GM19395 (cell line): ENCODE data around the gene CCDC12.

Source experiments
- ATAC-seq: cut with Tn5 transposase; IDR thresholded peaks from one replicate; pipeline ENCODE4 v1.9.1; 2021; ENCODE audit warnings: mild to moderate bottlenecking, moderate library complexity; ENCODE audit not compliant: unreplicated experiment

The CCDC12 gene

GRCh38 chr3:47008234-47008796, 31.8 kb upstream of the CCDC12 start:
- ATAC-seq: no peak

- ATAC-seq: no peak
These were observed 31.1 kb upstream of the CCDC12 start for GRCh38 chr3:47007482-47008233.

GRCh38 chr3:47007001-47007400, 30.5 kb upstream of the CCDC12 start:
- no peak for ATAC-seq

- no peak for ATAC-seq
These were observed 29.7 kb upstream of the CCDC12 start for GRCh38 chr3:47006145-47006651.

- no peak for ATAC-seq
These were observed 28.9 kb upstream of the CCDC12 start for GRCh38 chr3:47005212-47006144.

- no peak for ATAC-seq
These were observed 28.0 kb upstream of the CCDC12 start for GRCh38 chr3:47004369-47005211.

GRCh38 chr3:47003461-47004368, 27.2 kb upstream of the CCDC12 start:
- ATAC-seq: no peak

- no peak for ATAC-seq
These were observed 26.5 kb upstream of the CCDC12 start for GRCh38 chr3:47003056-47003410.

- no peak for ATAC-seq
These were observed 25.9 kb upstream of the CCDC12 start for GRCh38 chr3:47002171-47003055.

GRCh38 chr3:47001731-47002170, 25.2 kb upstream of the CCDC12 start:
- no peak for ATAC-seq

GRCh38 chr3:47000922-47001730, 24.6 kb upstream of the CCDC12 start:
- ATAC-seq: no peak

GRCh38 chr3:47000198-47000815, 23.8 kb upstream of the CCDC12 start:
- no peak for ATAC-seq

- ATAC-seq: no peak
These were observed 23.1 kb upstream of the CCDC12 start for GRCh38 chr3:46999516-47000197.

GRCh38 chr3:46998852-46999515, 22.4 kb upstream of the CCDC12 start:
- ATAC-seq: no peak

GRCh38 chr3:46998121-46998851, 21.7 kb upstream of the CCDC12 start:
- ATAC-seq: no peak
